Activated CD4-positive, CD25-positive, alpha-beta regulatory T cell treated with anti-CD3 and anti-CD28 coated beads, Interleukin-2, amount 50 U/mL, for 24 hours (primary cell): ENCODE data around the gene POFUT1.
"Not testable (repeated sequence)": the region's sequence is repeated elsewhere in the genome, so short reads cannot be mapped to it uniquely, and the experiment has no call there.

Source experiments
- ATAC-seq, 2 donors: fragments of 150-1000 bp; cut with Tn5 transposase; one replicate each; pipeline ENCODE4 v1.10.0; 2021; ENCODE audit warnings: mild to moderate bottlenecking in 1 of 2, moderate library complexity in 1 of 2

Gene POFUT1

GRCh38 chr20:32189691-32190615 is 17.7 kb upstream of the POFUT1 start:
- ATAC-seq: peak; percentile 35 to 40

GRCh38 chr20:32190616-32191415 is 16.9 kb upstream of the POFUT1 start:
- no peak for ATAC-seq

GRCh38 chr20:32191422-32191821 is 16.3 kb upstream of the POFUT1 start:
- no peak for ATAC-seq

- no peak for ATAC-seq
Observed at GRCh38 chr20:32191873-32192272, 15.8 kb upstream of the POFUT1 start.

GRCh38 chr20:32192698-32193097 is 15.0 kb upstream of the POFUT1 start:
- no peak for ATAC-seq

GRCh38 chr20:32193336-32193735 is 14.3 kb upstream of the POFUT1 start:
- ATAC-seq: not testable (repeated sequence)

- ATAC-seq: no peak
Observed at GRCh38 chr20:32193996-32194395, 13.7 kb upstream of the POFUT1 start.

GRCh38 chr20:32195581-32195980 is 12.1 kb upstream of the POFUT1 start:
- ATAC-seq: no peak

- not testable (repeated sequence) for ATAC-seq
Observed at GRCh38 chr20:32196613-32197012, 11.1 kb upstream of the POFUT1 start.

- not testable (repeated sequence) for ATAC-seq
Observed at GRCh38 chr20:32197136-32197535, 10.5 kb upstream of the POFUT1 start.

GRCh38 chr20:32199006-32199405 is 8.7 kb upstream of the POFUT1 start:
- ATAC-seq: no peak

GRCh38 chr20:32201296-32201976 is 6.2 kb upstream of the POFUT1 start:
- ATAC-seq: no peak

- ATAC-seq: no peak
Observed at GRCh38 chr20:32201977-32202363, 5.7 kb upstream of the POFUT1 start.

GRCh38 chr20:32203356-32204204 is 4.1 kb upstream of the POFUT1 start:
- peak; percentile 54 to 60 for ATAC-seq

GRCh38 chr20:32204205-32205109 is 3.2 kb upstream of the POFUT1 start:
- ATAC-seq: peak; percentile 72 to 77

- ATAC-seq: no peak
Observed at GRCh38 chr20:32205110-32205842, 2.4 kb upstream of the POFUT1 start.

- no peak for ATAC-seq
Observed at GRCh38 chr20:32205843-32206759, 1.6 kb upstream of the POFUT1 start.

- ATAC-seq: no peak
Observed at GRCh38 chr20:32206760-32207625, 687 bp upstream of the POFUT1 start.
